H1 (cell line): ENCODE data around the gene NEDD4L. TPM values are rescaled to one million over a fixed set of nuclear protein-coding genes. Genes with fewer than 3 reads are reported as not detected.

ENCODE experiments used
- CTCF ChIA-PET: fragments of 300-600 bp; sonication (Branson Sonifier 250); formaldehyde crosslinking; loops from one replicate; lab custom pipeline; 2021; ENCODE audit not compliant: partially characterized antibody; lab: Charles Lee
- POLR2A ChIA-PET: fragments of 300-600 bp; sonication (Branson Sonifier 250); formaldehyde crosslinking; loops from one replicate; lab custom pipeline; 2021; ENCODE audit warnings: inconsistent platforms; ENCODE audit not compliant: partially characterized antibody; lab: Charles Lee
- DNase-seq, 2 experiments: peaks; one replicate each; pipeline versions ENCODE4 v3.0.0 to v3.0.0-alpha.2; 2010 to 2022; ENCODE audit warnings: low spot score in 2 of 2, low read depth in 1 of 2, mixed read lengths in 1 of 2
- FAIRE-seq: peaks from 2 replicates; lab custom pipeline; 2011; peaks lifted over from hg19 to GRCh38; lab: Jason Lieb, UNC
- H2AFZ ChIP-seq: 2 replicates; pipeline ENCODE4 v1.8.1; 2012; ENCODE audit warnings: low read length, inconsistent platforms
- H2AK5ac ChIP-seq: 2 replicates; pipeline ENCODE4 v1.6.1; 2013; ENCODE audit warnings: low read depth, low read length
- H2BK120ac ChIP-seq: replicated peaks from 2 replicates; pipeline ENCODE3; 2013; ENCODE audit warnings: low read depth, low read length, inconsistent platforms
- H2BK12ac ChIP-seq: 2 replicates; pipeline ENCODE4 v1.6.1; 2013; ENCODE audit warnings: low read depth, low read length
- H2BK15ac ChIP-seq: 2 replicates; pipeline ENCODE4 v1.6.1; 2013; ENCODE audit warnings: low read length
- H2BK20ac ChIP-seq: 2 replicates; pipeline ENCODE4 v1.6.1; 2013; ENCODE audit warnings: low read length
- H2BK5ac ChIP-seq: 2 replicates; pipeline ENCODE4 v1.6.1; 2013; ENCODE audit warnings: low read depth, low read length
- H3K14ac ChIP-seq: 2 replicates; pipeline ENCODE4 v1.6.1; 2013; ENCODE audit warnings: inconsistent platforms; ENCODE audit not compliant: insufficient read length
- H3K18ac ChIP-seq: 2 replicates; pipeline ENCODE4 v1.6.1; 2013; ENCODE audit warnings: low read length; ENCODE audit errors: extremely low read depth
- H3K23ac ChIP-seq: 2 replicates; pipeline ENCODE4 v1.6.1; 2013; ENCODE audit warnings: inconsistent platforms; ENCODE audit not compliant: insufficient read length
- H3K23me2 ChIP-seq: 2 replicates; pipeline ENCODE4 v1.6.1; 2013; ENCODE audit warnings: low read depth, low read length
- H3K27ac ChIP-seq: 2 replicates; pipeline ENCODE4 v1.6.1; 2011; ENCODE audit warnings: low read depth, low read length, inconsistent platforms
- H3K27me3 ChIP-seq, 4 experiments: replicated peaks in 1 of 4; 1 replicate in 1 of 4; 2 replicates in 3 of 4; pipeline versions ENCODE4 v1.6.1 to v1.8.1; 2011 to 2013; ENCODE audit warnings: low read length in 3 of 4, mild to moderate bottlenecking in 3 of 4, inconsistent platforms in 2 of 4, mixed read lengths in 2 of 4, moderate library complexity in 1 of 4; ENCODE audit not compliant: control insufficient read depth in 3 of 4, insufficient read depth in 3 of 4; ENCODE audit errors: extremely low read depth in 1 of 4
- H3K36me3 ChIP-seq, 4 experiments: 2 replicates each; pipeline versions ENCODE4 v1.6.1 to v1.8.1; 2011 to 2013; ENCODE audit warnings: mild to moderate bottlenecking in 4 of 4, low read length in 3 of 4, moderate library complexity in 2 of 4, control low read depth in 1 of 4, inconsistent platforms in 1 of 4; ENCODE audit not compliant: insufficient read depth in 4 of 4, control insufficient read depth in 2 of 4
- H3K4ac ChIP-seq: replicated peaks from 2 replicates; pipeline ENCODE3; 2013; ENCODE audit warnings: low read length, low read depth, mixed read lengths, inconsistent platforms; ENCODE audit not compliant: insufficient read length
- H3K4me1 ChIP-seq, 4 experiments: replicated peaks in 1 of 4; 1 replicate in 1 of 4; 2 replicates in 3 of 4; pipeline versions ENCODE4 v1.6.1 to v1.8.1; 2011 to 2013; ENCODE audit warnings: low read length in 3 of 4, inconsistent platforms in 2 of 4, mixed read lengths in 1 of 4; ENCODE audit not compliant: insufficient read depth in 4 of 4, control insufficient read depth in 3 of 4
- H3K4me2 ChIP-seq, 2 experiments: 2 replicates each; pipeline versions ENCODE4 v1.6.1 to v1.8.1; 2011 to 2013; ENCODE audit warnings: low read depth in 2 of 2, low read length in 2 of 2, control low read depth in 1 of 2, inconsistent platforms in 1 of 2, mild to moderate bottlenecking in 1 of 2; ENCODE audit not compliant: insufficient read depth in 1 of 2
- H3K4me3 ChIP-seq, 4 experiments: fragments of 200-600, 300-600 bp in 1 of 4; sonication (generic), shearing (Covaris generic), sonication (Bioruptor Twin) in 1 of 4; 2 replicates each; pipeline versions ENCODE4 v1.5.1 to v1.8.1; 2011 to 2016; ENCODE audit warnings: low read length in 4 of 4, low read depth in 3 of 4, control low read depth in 2 of 4, inconsistent platforms in 2 of 4, mild to moderate bottlenecking in 2 of 4, mixed read lengths in 1 of 4, moderate library complexity in 1 of 4; ENCODE audit not compliant: insufficient read depth in 2 of 4; ENCODE audit errors: extremely low read depth in 1 of 4
- H3K56ac ChIP-seq: replicated peaks from 2 replicates; pipeline ENCODE3; 2013; ENCODE audit warnings: low read depth, mild to moderate bottlenecking, mixed read lengths, low read length, inconsistent platforms; ENCODE audit not compliant: insufficient read length
- H3K79me1 ChIP-seq: 2 replicates; pipeline ENCODE4 v1.6.1; 2013; ENCODE audit warnings: low read depth, low read length, control low read depth
- H3K79me2 ChIP-seq, 2 experiments: 2 replicates each; pipeline versions ENCODE4 v1.6.1 to v1.8.1; 2012 to 2013; ENCODE audit warnings: low read length in 2 of 2, mild to moderate bottlenecking in 2 of 2, inconsistent platforms in 1 of 2; ENCODE audit not compliant: insufficient read depth in 2 of 2, control insufficient read depth in 1 of 2
- H3K9ac ChIP-seq, 4 experiments: replicated peaks in 1 of 4; 1 replicate in 1 of 4; 2 replicates in 3 of 4; pipeline versions ENCODE4 v1.6.1 to v1.8.1; 2011 to 2013; ENCODE audit warnings: low read depth in 3 of 4, low read length in 3 of 4, control low read depth in 2 of 4, mild to moderate bottlenecking in 2 of 4, moderate library complexity in 2 of 4, inconsistent platforms in 1 of 4; ENCODE audit errors: extremely low read depth in 1 of 4
- H3K9me3 ChIP-seq, 2 experiments: 2 replicates each; pipeline versions ENCODE4 v1.6.1 to v1.8.1; 2012 to 2013; ENCODE audit warnings: mild to moderate bottlenecking in 2 of 2, moderate library complexity in 2 of 2, control low read depth in 1 of 2, inconsistent platforms in 1 of 2, low read depth in 1 of 2, low read length in 1 of 2, mixed read lengths in 1 of 2; ENCODE audit not compliant: insufficient read depth in 2 of 2
- H4K20me1 ChIP-seq, 2 experiments: replicated peaks in 1 of 2; 2 replicates each; pipeline versions ENCODE3 to v1.8.1; 2011 to 2013; ENCODE audit warnings: inconsistent platforms in 2 of 2, low read length in 2 of 2, mild to moderate bottlenecking in 1 of 2; ENCODE audit not compliant: insufficient read depth in 2 of 2, control insufficient read depth in 1 of 2
- H4K5ac ChIP-seq: 2 replicates; pipeline ENCODE4 v1.6.1; 2013; ENCODE audit warnings: low read length, low read depth, mixed read lengths, inconsistent platforms; ENCODE audit not compliant: insufficient read length
- H4K8ac ChIP-seq: 2 replicates; pipeline ENCODE4 v1.8.0; 2013; ENCODE audit warnings: mild to moderate bottlenecking, moderate library complexity, low read length, inconsistent platforms; ENCODE audit not compliant: insufficient read depth; ENCODE audit errors: extremely low read depth
- H4K91ac ChIP-seq: replicated peaks from 2 replicates; pipeline ENCODE3; 2013; ENCODE audit warnings: low read length, mixed read lengths, inconsistent platforms; ENCODE audit not compliant: insufficient read length
- BACH1 ChIP-seq: IDR thresholded peaks from 2 replicates; pipeline ENCODE4 v1.6.1; 2012; ENCODE audit warnings: low read length, improper control_type of control experiment
- BCL11A ChIP-seq, 2 experiments: IDR thresholded peaks; one replicate each; pipeline ENCODE4 v1.6.1; 2011; ENCODE audit warnings: low read depth in 2 of 2, low read length in 2 of 2, mild to moderate bottlenecking in 2 of 2
- CBX8 ChIP-seq: fragments of 300-800, 300-1000 bp; sonication (generic); IDR thresholded peaks from 2 replicates; pipeline ENCODE4 v1.7.1; 2016; ENCODE audit warnings: low read depth, low read length, borderline replicate concordance
- GABPA ChIP-seq: IDR thresholded peaks from 2 replicates; pipeline ENCODE4 v1.6.1; 2011; ENCODE audit warnings: mild to moderate bottlenecking, low read length, moderate library complexity, borderline replicate concordance; ENCODE audit not compliant: insufficient read depth
- HDAC6 ChIP-seq: IDR thresholded peaks from one replicate; pipeline ENCODE4 v1.7.1; 2012; ENCODE audit warnings: low read depth, mild to moderate bottlenecking, inconsistent platforms, low read length, moderate library complexity
- JUN ChIP-seq: IDR thresholded peaks from 2 replicates; pipeline ENCODE4 v1.6.1; 2011; ENCODE audit warnings: low read depth, mild to moderate bottlenecking, improper control_type of control experiment, low read length
- KDM4A ChIP-seq: IDR thresholded peaks from one replicate; pipeline ENCODE4 v1.7.1; 2012; ENCODE audit warnings: low read depth, mild to moderate bottlenecking, moderate library complexity, low read length, inconsistent platforms; ENCODE audit not compliant: severe bottlenecking
- PHF8 ChIP-seq: fragments of 200-600 bp; sonication (generic); conservative IDR thresholded peaks from 2 replicates; pipeline ENCODE4 v1.7.1; 2012; ENCODE audit warnings: low read depth, mild to moderate bottlenecking, inconsistent platforms, low read length, moderate library complexity
- POU5F1 ChIP-seq: IDR thresholded peaks from 2 replicates; pipeline ENCODE4 v1.6.1; 2011; ENCODE audit warnings: low read depth, mild to moderate bottlenecking, low read length, moderate library complexity
- SAP30 ChIP-seq: fragments of 300-600 bp; sonication (generic); IDR thresholded peaks from 2 replicates; pipeline ENCODE4 v1.7.1; 2012; ENCODE audit warnings: low read length, moderate library complexity, mild to moderate bottlenecking, inconsistent platforms; ENCODE audit not compliant: insufficient read depth, insufficient replicate concordance
- SIRT6 ChIP-seq: IDR thresholded peaks from one replicate; pipeline ENCODE4 v1.7.1; 2012; ENCODE audit warnings: low read length, inconsistent platforms
- SP1 ChIP-seq: IDR thresholded peaks from 2 replicates; pipeline ENCODE4 v1.6.1; 2011; ENCODE audit warnings: low read depth, low read length
- SP2 ChIP-seq: IDR thresholded peaks from 2 replicates; pipeline ENCODE4 v1.6.1; 2012; ENCODE audit warnings: mild to moderate bottlenecking, low read length, inconsistent platforms
- TAF7 ChIP-seq: optimal IDR thresholded peaks from 2 replicates; pipeline ENCODE3; 2011; ENCODE audit warnings: low read depth, mild to moderate bottlenecking, inconsistent platforms, low read length, moderate library complexity, borderline replicate concordance
- WGBS, 2 experiments: shearing (Covaris generic) in 1 of 2; methylation state at CpG; one replicate each; pipeline versions ENCODE4 v1.1.6 to v1.1.7; 2013 to 2015; ENCODE audit warnings: low lambda C conversion rate in 2 of 2, mixed read lengths in 2 of 2, inconsistent platforms in 1 of 2, low coverage in 1 of 2, missing lambda C conversion rate in 1 of 2; ENCODE audit not compliant: insufficient replicate concordance in 2 of 2, insufficient coverage in 1 of 2, insufficient read length in 1 of 2; ENCODE audit errors: extremely low coverage in 1 of 2, missing lambda C conversion rate in 1 of 2; 5-methylcytosine and 5-hydroxymethylcytosine counted together
- polyA plus RNA-seq, 7 experiments: library from polyadenylated mRNA; depleted of rRNA in 3 of 7; stranded (reverse) in 5 of 7; unstranded in 2 of 7; fragments of >200 nt in 5 of 7; fragments of 200-250 nt in 2 of 7; gene quantifications; 1 replicate in 5 of 7; 2 replicates in 1 of 7; 4 replicates in 1 of 7; pipeline versions ENCODE4 v1.2.1 to v1.2.3, GENCODE V29; 2011 to 2013; ENCODE audit warnings: missing spikeins in 2 of 7, mixed read lengths in 2 of 7
- total RNA-seq: library from RNA; stranded (reverse); fragmentation: NEBNext Ultra II Directional; extraction: Animal tissue kit (Norgen Biotek cat#: 25700); gene quantifications from 2 replicates; pipeline ENCODE4 v1.2.1, GENCODE V29; 2021
- TF ChIP-seq, protein P1 (sequence below): IDR thresholded peaks from 2 replicates; pipeline ENCODE4 v1.6.1; 2012; ENCODE audit warnings: inconsistent platforms

The NEDD4L gene
- total and polyA plus RNA-seq, 2 of the 8 experiments (the other 6 are each of a cell fraction or from before 2014, with no cell fraction given), result 37.3 to 69.8 TPM

DNA sequence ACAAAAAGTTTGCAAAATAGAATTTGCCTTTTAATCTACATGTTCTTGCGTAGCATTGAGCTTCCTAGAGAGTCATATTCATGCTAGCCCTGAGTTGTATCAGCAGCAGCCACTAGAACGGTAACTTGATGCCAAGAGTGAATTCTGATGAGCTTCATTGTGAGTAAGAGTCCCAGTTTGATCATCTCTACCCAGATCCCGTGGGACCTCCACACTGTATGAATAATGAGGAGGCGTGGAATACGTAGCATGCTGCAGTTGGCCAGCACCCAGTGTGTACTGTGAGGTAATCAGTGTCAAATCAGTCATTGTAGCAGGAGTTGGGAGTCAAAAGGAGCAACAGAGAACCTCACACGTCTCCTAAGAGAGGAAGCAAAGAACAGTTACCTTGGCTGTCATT, 197.9 kb downstream of the NEDD4L start:
- H2BK12ac ChIP-seq, result no peak overlapping the region
- DNase-seq (no peak), FAIRE-seq (no peak)
- no peaks in the 10 kb centered on the region for H3K27me3 ChIP-seq
- no peak overlapping the region for H2BK15ac ChIP-seq
- ChIA-PET CTCF (interaction anchor here (0.7 to 2.6 kb wide), 7 partner anchors 9 to 120 kb away, joined by 3 to 14 read pairs (median 3); no protein-coding TSS in a partner anchor), POLR2A (no interaction called here)
- no peaks in the 10 kb centered on the region; the same call in 1 of the 2 replicates for H3K79me1 ChIP-seq
- H4K8ac ChIP-seq, result no peak overlapping the region
- no peak overlapping the region for H3K27ac ChIP-seq
- H3K79me2 ChIP-seq, result peaks cover 0 to 52% of the 10 kb centered on the region in 2 experiments; a peak in 2 of 4 replicates
- H4K20me1 ChIP-seq, result peaks cover 2% of the 10 kb centered on the region in 2 experiments
- H3K18ac ChIP-seq, result no peak overlapping the region
- peaks cover 0 to 6% (median 2%) of the 10 kb centered on the region in 4 experiments; a peak in 6 of 7 replicates for H3K4me1 ChIP-seq
- no peak overlapping the region for H3K4me2 ChIP-seq
- no peak overlapping the region for H3K9ac ChIP-seq
- no peak overlapping the region for H3K14ac ChIP-seq
- no peak overlapping the region for H4K91ac ChIP-seq
- H2BK20ac ChIP-seq, result no peak overlapping the region
- H2AK5ac ChIP-seq, result no peak overlapping the region
- no peak overlapping the region for H4K5ac ChIP-seq
- H3K23ac ChIP-seq, result no peak overlapping the region
- no peak overlapping the region for H2BK5ac ChIP-seq
- WGBS, 2 experiments, result 88% methylated on average over 6 of the region's 6 CpGs; no CpG with 5 or more reads in 1 of the 2 experiments
- H2AFZ ChIP-seq, result no peak overlapping the region
- no peak overlapping the region for H3K4ac ChIP-seq
- no peaks in the 10 kb centered on the region for H3K36me3 ChIP-seq
- no peak overlapping the region for H3K4me3 ChIP-seq
- H3K23me2 ChIP-seq, result no peaks in the 10 kb centered on the region
- H2BK120ac ChIP-seq, result no peak overlapping the region
- H3K9me3 ChIP-seq, result no peaks in the 10 kb centered on the region
- H3K56ac ChIP-seq, result no peak overlapping the region
- TF ChIP-seq JUN (no peak), KDM4A (no peak), BACH1 (no peak), SP2 (no peak), SP1 (no peak), SIRT6 (no peak), TAF7 (no peak), POU5F1 (no peak), CBX8 (no peak), SAP30 (no peak), HDAC6 (no peak), GABPA (no peak), PHF8 (no peak), BCL11A (IDR thresholded peaks at IDR 0.05; ENCODE audit: low read depth in 2 of 2, low read length in 2 of 2) (no peak)
- TF ChIP-seq, protein P1, sequence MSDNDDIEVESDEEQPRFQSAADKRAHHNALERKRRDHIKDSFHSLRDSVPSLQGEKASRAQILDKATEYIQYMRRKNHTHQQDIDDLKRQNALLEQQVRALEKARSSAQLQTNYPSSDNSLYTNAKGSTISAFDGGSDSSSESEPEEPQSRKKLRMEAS, result no peak
